GM12891 (cell line): Measurements from ENCODE around the gene SH3RF2.

ENCODE experiments used
- DNase-seq: peaks from one replicate; pipeline ENCODE4 v3.0.0; 2011; ENCODE audit warnings: low spot score; ENCODE audit not compliant: insufficient read length
- FAIRE-seq: peaks from 2 replicates; lab custom pipeline; 2011; peaks lifted over from hg19 to GRCh38; lab: Jason Lieb, UNC
- PAX5 ChIP-seq: IDR thresholded peaks from 2 replicates; pipeline ENCODE4 v1.6.1; 2011; ENCODE audit warnings: low read length, moderate library complexity, mild to moderate bottlenecking; ENCODE audit not compliant: insufficient read depth, severe bottlenecking
- POLR2A ChIP-seq: IDR thresholded peaks from 2 replicates; pipeline ENCODE4 v1.6.1; 2011; ENCODE audit warnings: low read depth, low read length, control low read depth
- POLR2AphosphoS5 ChIP-seq: IDR thresholded peaks from 2 replicates; pipeline ENCODE4 v1.6.1; 2011; ENCODE audit warnings: low read depth, low read length, control low read depth
- POU2F2 ChIP-seq: IDR thresholded peaks from 2 replicates; pipeline ENCODE4 v1.6.1; 2011; ENCODE audit warnings: low read depth, mild to moderate bottlenecking, control low read depth, low read length, moderate library complexity
- SPI1 ChIP-seq: IDR thresholded peaks from 2 replicates; pipeline ENCODE4 v1.6.1; 2011; ENCODE audit warnings: low read depth, low read length, control low read depth
- TAF1 ChIP-seq: IDR thresholded peaks from 2 replicates; pipeline ENCODE4 v1.6.1; 2011; ENCODE audit warnings: low read depth, low read length, control low read depth

Gene SH3RF2

GRCh38 chr5:146013761-146014160 lies 77.4 kb downstream of the SH3RF2 start:
- FAIRE-seq (no peak), DNase-seq (no peak)

DNA sequence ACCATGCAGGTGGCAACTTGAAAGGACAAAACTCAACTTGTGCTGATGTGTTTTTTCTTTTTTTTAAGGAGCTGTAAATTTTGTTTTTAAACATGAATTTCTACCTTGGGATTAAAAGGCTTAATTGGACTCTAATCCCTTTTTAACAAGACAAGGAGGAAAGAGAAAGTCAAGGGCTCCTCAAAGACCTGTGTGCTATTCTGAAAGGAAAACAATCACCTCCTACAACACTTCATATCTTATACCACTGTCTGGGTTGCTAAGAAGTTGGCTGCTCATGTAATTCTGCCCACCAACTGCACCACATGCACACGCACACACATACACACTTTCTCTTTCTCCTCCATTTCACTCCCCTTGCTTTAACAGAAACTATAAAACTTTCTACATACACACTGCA lies 78.6 kb downstream of the SH3RF2 start:
- TF ChIP-seq POU2F2, result no peak
- no peak for TF ChIP-seq TAF1
- TF ChIP-seq POLR2A, result no peak
- TF ChIP-seq POLR2AphosphoS5, result no peak
- TF ChIP-seq PAX5, result no peak
- TF ChIP-seq SPI1, result no peak
- DNase-seq (no peak), FAIRE-seq (no peak)

More at GRCh38 chr5:146013761-146014160, 77.4 kb downstream of the SH3RF2 start:
- TF ChIP-seq POU2F2, result no peak
- no peak for TF ChIP-seq POLR2AphosphoS5
- no peak for TF ChIP-seq POLR2A
- TF ChIP-seq PAX5, result no peak
- TF ChIP-seq TAF1, result no peak
- no peak for TF ChIP-seq SPI1

DNA sequence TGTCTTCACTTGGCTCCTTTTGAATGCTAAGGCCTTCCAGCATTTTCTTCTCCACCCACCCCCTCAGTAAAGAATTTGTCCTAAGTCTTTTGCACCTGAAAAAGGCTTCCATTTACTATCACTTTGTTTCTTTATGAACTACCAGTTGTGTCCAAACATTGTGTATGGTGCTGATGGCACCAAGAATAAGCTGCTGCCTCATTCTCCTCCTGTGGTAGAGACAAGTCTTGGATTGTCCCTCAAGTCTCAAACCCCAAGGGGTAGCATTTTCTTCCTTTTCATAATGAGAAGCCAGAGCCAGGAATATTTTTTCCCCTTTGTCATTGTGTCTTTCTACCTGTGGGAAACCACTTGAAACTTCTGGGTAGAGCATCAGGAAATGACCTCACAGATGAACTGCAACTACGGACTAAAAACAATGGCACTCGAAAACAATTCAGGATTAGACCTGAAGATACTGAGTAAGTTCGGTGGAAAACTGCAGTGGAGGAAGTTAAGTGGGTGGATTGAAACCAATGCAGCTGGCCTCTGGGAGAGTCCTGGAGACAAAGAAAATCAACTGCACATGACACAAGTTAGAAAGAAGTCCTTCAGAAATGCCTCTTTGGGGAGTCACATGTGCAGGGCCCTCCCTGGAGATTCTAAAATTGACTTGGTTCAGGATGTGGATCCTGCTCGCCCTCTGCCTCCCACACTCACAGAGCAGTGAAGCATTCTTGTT lies 80.5 kb downstream of the SH3RF2 start:
- FAIRE-seq (no peak), DNase-seq (no peak)
- TF ChIP-seq PAX5 (no peak), POLR2A (no peak)

GRCh38 chr5:146018514-146019375 lies 82.4 kb downstream of the SH3RF2 start:
- FAIRE-seq (no peak), DNase-seq (no peak)
- TF ChIP-seq TAF1 (no peak), POU2F2 (no peak), POLR2A (no peak), PAX5 (no peak), POLR2AphosphoS5 (no peak), SPI1 (no peak)

- no peak for DNase-seq
- no peak for TF ChIP-seq TAF1
- TF ChIP-seq POLR2A, result no peak
- no peak for TF ChIP-seq POLR2AphosphoS5
- TF ChIP-seq SPI1, result no peak
- no peak for TF ChIP-seq PAX5
- no peak for TF ChIP-seq POU2F2
- no peak for FAIRE-seq
These were observed 83.7 kb downstream of the SH3RF2 start for GRCh38 chr5:146020100-146020499.

GRCh38 chr5:146024034-146024433 lies 87.7 kb downstream of the SH3RF2 start:
- FAIRE-seq, result no peak

GRCh38 chr5:146025114-146025680 lies 88.8 kb downstream of the SH3RF2 start:
- FAIRE-seq (no peak), DNase-seq (no peak)
- no peak for TF ChIP-seq POLR2AphosphoS5
- TF ChIP-seq PAX5, result no peak
- TF ChIP-seq POU2F2, result no peak
- TF ChIP-seq TAF1, result no peak
- TF ChIP-seq POLR2A, result no peak
- no peak for TF ChIP-seq SPI1

More at GRCh38 chr5:146024034-146024433, 87.7 kb downstream of the SH3RF2 start:
- DNase-seq, result no peak
- TF ChIP-seq POU2F2, result no peak
- TF ChIP-seq SPI1, result no peak
- no peak for TF ChIP-seq PAX5
- TF ChIP-seq POLR2AphosphoS5, result no peak
- no peak for TF ChIP-seq POLR2A
- TF ChIP-seq TAF1, result no peak

DNA sequence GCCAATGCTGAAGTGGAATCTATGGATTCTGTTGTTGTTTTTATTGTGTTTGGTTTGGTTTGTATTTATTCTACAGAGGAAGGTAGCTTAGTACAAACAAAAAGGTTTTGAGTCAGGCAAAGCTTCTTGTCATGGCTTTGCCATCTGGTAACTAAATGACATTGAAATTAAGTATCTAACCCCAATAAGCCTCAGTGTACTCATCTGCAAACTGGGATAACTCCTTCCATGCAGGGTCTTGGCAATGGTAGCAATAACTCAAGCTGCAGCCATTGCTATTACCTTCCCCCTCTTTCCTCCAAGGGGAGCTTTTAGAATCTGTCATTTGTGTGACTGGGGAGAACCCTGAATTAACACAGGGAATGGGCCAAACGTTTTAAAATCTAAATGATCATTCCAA lies 89.3 kb downstream of the SH3RF2 start:
- DNase-seq (no peak), FAIRE-seq (no peak)
- TF ChIP-seq POLR2A, result no peak
- TF ChIP-seq TAF1, result no peak
- no peak for TF ChIP-seq PAX5
- no peak for TF ChIP-seq POLR2AphosphoS5
- no peak for TF ChIP-seq POU2F2

GRCh38 chr5:146026307-146027010 lies 90.1 kb downstream of the SH3RF2 start:
- TF ChIP-seq POLR2AphosphoS5 (no peak), SPI1 (no peak), POU2F2 (no peak)
- no peak for FAIRE-seq
- DNase-seq, result no peak
